DOHH2 (cell line): Measurements from ENCODE around the gene THAP11.

Experiments
- CTCF ChIP-seq: fragments of 200-600 bp; sonication (generic); IDR thresholded peaks from one replicate; pipeline ENCODE4 v1.5.1; 2014; ENCODE audit warnings: antibody characterized with exemption, mild to moderate bottlenecking, low read depth, low read length; ENCODE audit not compliant: poor library complexity, severe bottlenecking
- EZH2phosphoT487 ChIP-seq: fragments of 200-600 bp; sonication (generic); IDR thresholded peaks from 2 replicates; pipeline ENCODE4 v1.6.1; 2017; ENCODE audit warnings: borderline replicate concordance, mild to moderate bottlenecking, antibody characterized with exemption, low read length, moderate library complexity, mixed read lengths

GRCh38 chr16:67848118-67848517 lies 6.0 kb downstream of the THAP11 start:
- no peak for TF ChIP-seq CTCF
- TF ChIP-seq EZH2phosphoT487, result no peak
